ENCODE results near the gene GPRASP1.
A peak's percentile ranks its signal among the peaks of the same experiment; 100 is the strongest.
"Not testable (repeated sequence)": the region's sequence is repeated elsewhere in the genome, so short reads cannot be mapped to it uniquely, and the experiment has no call there.

Gene GPRASP1

GRCh38 chrX:102637561-102637960 lies 13.7 kb upstream of the GPRASP1 start:
- H3K27me3 ChIP-seq (replicated peaks in 2 of 5; ENCODE audit: control insufficient read depth in 4 of 5, insufficient read depth in 5 of 5, low read length in 4 of 5) = no peaks in the 10 kb centered on the region
- H3K27ac ChIP-seq (ENCODE audit: insufficient read depth in 1 of 2, low read depth in 1 of 2, low read length in 2 of 2, poor library complexity in 1 of 2, severe bottlenecking in 2 of 2) = no peak overlapping the region
- 67% methylated on average over 1 of the region's 1 CpG for WGBS (ENCODE audit: insufficient coverage)
- H3K9me3 ChIP-seq (ENCODE audit: control extremely low read depth in 1 of 5, control insufficient read depth in 4 of 5, insufficient read depth in 2 of 5, low read depth in 1 of 5, low read length in 4 of 5) = peaks cover 0 to 7% (median 0%) of the 10 kb centered on the region in 5 experiments
- POLR2A ChIA-PET = no interaction called here
- peaks cover 0 to 3% (median 2%) of the 10 kb centered on the region in 4 experiments for H3K36me3 ChIP-seq (ENCODE audit: control insufficient read depth in 4 of 4, insufficient read depth in 4 of 4, low read length in 3 of 4)
- CTCF ChIA-PET = no interaction called here
- H3K4me1 ChIP-seq (ENCODE audit: control extremely low read depth in 1 of 4, control insufficient read depth in 4 of 4, insufficient read depth in 4 of 4, low read length in 3 of 4) = no peaks in the 10 kb centered on the region
- DNase-seq = no peak
- H3K4me3 ChIP-seq (ENCODE audit: control insufficient read depth in 1 of 7, extremely low read depth in 1 of 7, insufficient read depth in 4 of 7, low read depth in 2 of 7, low read length in 6 of 7) = no peak overlapping the region

- Histone ChIP-seq H3K36me3 (ENCODE audit: control insufficient read depth in 4 of 4, insufficient read depth in 4 of 4, low read length in 3 of 4) (no peaks in the 10 kb centered on the region), H3K27ac (ENCODE audit: insufficient read depth in 1 of 2, low read depth in 1 of 2, low read length in 2 of 2, poor library complexity in 1 of 2, severe bottlenecking in 2 of 2) (no peak overlapping the region), H3K4me1 (ENCODE audit: control extremely low read depth in 1 of 4, control insufficient read depth in 4 of 4, insufficient read depth in 4 of 4, low read length in 3 of 4) (peaks cover 0 to 6% (median 3%) of the 10 kb centered on the region in 4 experiments), H3K27me3 (replicated peaks in 2 of 5; ENCODE audit: control insufficient read depth in 4 of 5, insufficient read depth in 5 of 5, low read length in 4 of 5) (no peaks in the 10 kb centered on the region), H3K9me3 (ENCODE audit: control extremely low read depth in 1 of 5, control insufficient read depth in 4 of 5, insufficient read depth in 2 of 5, low read depth in 1 of 5, low read length in 4 of 5) (no peaks in the 10 kb centered on the region), H3K4me3 (ENCODE audit: control insufficient read depth in 1 of 7, extremely low read depth in 1 of 7, insufficient read depth in 4 of 7, low read depth in 2 of 7, low read length in 6 of 7) (peak overlapping the region; percentile 53 to 77 (median 58))
- ChIA-PET CTCF (no interaction called here), POLR2A (interaction anchor here (0.6 kb wide), 1 partner anchor 51 kb away, joined by 3 read pairs; no protein-coding TSS in a partner anchor)
- 36% methylated on average over 19 of the region's 23 CpGs for WGBS (ENCODE audit: insufficient coverage)
- peak in 1 of 3 donors; percentile 28 for DNase-seq
These were observed 411 bp upstream of the GPRASP1 start for GRCh38 chrX:102650903-102651241.

GRCh38 chrX:102652031-102652688 lies 877 bp downstream of the GPRASP1 start:
- H3K9me3 ChIP-seq (ENCODE audit: control extremely low read depth in 1 of 5, control insufficient read depth in 4 of 5, insufficient read depth in 2 of 5, low read depth in 1 of 5, low read length in 4 of 5) = no peaks in the 10 kb centered on the region
- CTCF ChIA-PET = no interaction called here
- WGBS (ENCODE audit: insufficient coverage) = 42% methylated on average over 13 of the region's 22 CpGs
- peaks cover 0 to 6% (median 3%) of the 10 kb centered on the region in 4 experiments for H3K4me1 ChIP-seq (ENCODE audit: control extremely low read depth in 1 of 4, control insufficient read depth in 4 of 4, insufficient read depth in 4 of 4, low read length in 3 of 4)
- H3K4me3 ChIP-seq (ENCODE audit: control insufficient read depth in 1 of 7, extremely low read depth in 1 of 7, insufficient read depth in 4 of 7, low read depth in 2 of 7, low read length in 6 of 7) = peak overlapping the region; percentile 53 to 77 (median 58)
- no peaks in the 10 kb centered on the region for H3K36me3 ChIP-seq (ENCODE audit: control insufficient read depth in 4 of 4, insufficient read depth in 4 of 4, low read length in 3 of 4)
- peak; percentile 52 to 84 (median 78) for DNase-seq
- POLR2A ChIA-PET = no interaction called here
- no peaks in the 10 kb centered on the region for H3K27me3 ChIP-seq (replicated peaks in 2 of 5; ENCODE audit: control insufficient read depth in 4 of 5, insufficient read depth in 5 of 5, low read length in 4 of 5)
- H3K27ac ChIP-seq (ENCODE audit: insufficient read depth in 1 of 2, low read depth in 1 of 2, low read length in 2 of 2, poor library complexity in 1 of 2, severe bottlenecking in 2 of 2) = no peak overlapping the region

- Histone ChIP-seq H3K36me3 (ENCODE audit: control insufficient read depth in 4 of 4, insufficient read depth in 4 of 4, low read length in 3 of 4) (no peaks in the 10 kb centered on the region), H3K27me3 (replicated peaks in 2 of 5; ENCODE audit: control insufficient read depth in 4 of 5, insufficient read depth in 5 of 5, low read length in 4 of 5) (no peaks in the 10 kb centered on the region), H3K4me1 (ENCODE audit: control extremely low read depth in 1 of 4, control insufficient read depth in 4 of 4, insufficient read depth in 4 of 4, low read length in 3 of 4) (peaks cover 0 to 7% (median 5%) of the 10 kb centered on the region in 4 experiments), H3K27ac (ENCODE audit: insufficient read depth in 1 of 2, low read depth in 1 of 2, low read length in 2 of 2, poor library complexity in 1 of 2, severe bottlenecking in 2 of 2) (no peak overlapping the region), H3K4me3 (ENCODE audit: control insufficient read depth in 1 of 7, extremely low read depth in 1 of 7, insufficient read depth in 4 of 7, low read depth in 2 of 7, low read length in 6 of 7) (no peak overlapping the region), H3K9me3 (ENCODE audit: control extremely low read depth in 1 of 5, control insufficient read depth in 4 of 5, insufficient read depth in 2 of 5, low read depth in 1 of 5, low read length in 4 of 5) (no peaks in the 10 kb centered on the region)
- DNase-seq = no peak
- 100% methylated on average over 2 of the region's 2 CpGs for WGBS (ENCODE audit: insufficient coverage)
- ChIA-PET POLR2A (no interaction called here), CTCF (no interaction called here)
These were observed 3.4 kb downstream of the GPRASP1 start for GRCh38 chrX:102654696-102655095.

GRCh38 chrX:102658556-102658955 lies 7.3 kb downstream of the GPRASP1 start:
- no peaks in the 10 kb centered on the region for H3K27me3 ChIP-seq (replicated peaks in 2 of 5; ENCODE audit: control insufficient read depth in 4 of 5, insufficient read depth in 5 of 5, low read length in 4 of 5)
- ChIA-PET CTCF (no interaction called here), POLR2A (no interaction called here)
- H3K4me3 ChIP-seq (ENCODE audit: control insufficient read depth in 1 of 7, extremely low read depth in 1 of 7, insufficient read depth in 4 of 7, low read depth in 2 of 7, low read length in 6 of 7) = no peak overlapping the region
- no peaks in the 10 kb centered on the region for H3K9me3 ChIP-seq (ENCODE audit: control extremely low read depth in 1 of 5, control insufficient read depth in 4 of 5, insufficient read depth in 2 of 5, low read depth in 1 of 5, low read length in 4 of 5)
- no peaks in the 10 kb centered on the region for H3K36me3 ChIP-seq (ENCODE audit: control insufficient read depth in 4 of 4, insufficient read depth in 4 of 4, low read length in 3 of 4)
- WGBS (ENCODE audit: insufficient coverage) = 75% methylated on average over 2 of the region's 2 CpGs
- no peak overlapping the region for H3K27ac ChIP-seq (ENCODE audit: insufficient read depth in 1 of 2, low read depth in 1 of 2, low read length in 2 of 2, poor library complexity in 1 of 2, severe bottlenecking in 2 of 2)
- peaks cover 0 to 7% (median 2%) of the 10 kb centered on the region in 4 experiments for H3K4me1 ChIP-seq (ENCODE audit: control extremely low read depth in 1 of 4, control insufficient read depth in 4 of 4, insufficient read depth in 4 of 4, low read length in 3 of 4)
- DNase-seq = no peak

GRCh38 chrX:102659790-102660757 lies 8.8 kb downstream of the GPRASP1 start:
- ChIA-PET POLR2A (no interaction called here), CTCF (interaction anchor here (1.4 kb wide), 1 partner anchor 45 kb away, joined by 3 read pairs; no protein-coding TSS in a partner anchor)
- H3K4me3 ChIP-seq (ENCODE audit: control insufficient read depth in 1 of 7, extremely low read depth in 1 of 7, insufficient read depth in 4 of 7, low read depth in 2 of 7, low read length in 6 of 7) = peak overlapping the region; percentile 33 to 80 (median 63)
- no peaks in the 10 kb centered on the region for H3K27me3 ChIP-seq (replicated peaks in 2 of 5; ENCODE audit: control insufficient read depth in 4 of 5, insufficient read depth in 5 of 5, low read length in 4 of 5)
- H3K9me3 ChIP-seq (ENCODE audit: control extremely low read depth in 1 of 5, control insufficient read depth in 4 of 5, insufficient read depth in 2 of 5, low read depth in 1 of 5, low read length in 4 of 5) = no peaks in the 10 kb centered on the region
- H3K36me3 ChIP-seq (ENCODE audit: control insufficient read depth in 4 of 4, insufficient read depth in 4 of 4, low read length in 3 of 4) = no peaks in the 10 kb centered on the region
- peak overlapping the region in 1 of 2 experiments; percentile 43 for H3K27ac ChIP-seq (ENCODE audit: insufficient read depth in 1 of 2, low read depth in 1 of 2, low read length in 2 of 2, poor library complexity in 1 of 2, severe bottlenecking in 2 of 2)
- peaks cover 0 to 7% (median 2%) of the 10 kb centered on the region in 4 experiments for H3K4me1 ChIP-seq (ENCODE audit: control extremely low read depth in 1 of 4, control insufficient read depth in 4 of 4, insufficient read depth in 4 of 4, low read length in 3 of 4)
- 26% methylated on average over 20 of the region's 27 CpGs for WGBS (ENCODE audit: insufficient coverage)
- peak; percentile 55 to 82 (median 78) for DNase-seq

- H3K27me3 ChIP-seq (replicated peaks in 2 of 5; ENCODE audit: control insufficient read depth in 4 of 5, insufficient read depth in 5 of 5, low read length in 4 of 5); H3K9me3 ChIP-seq (ENCODE audit: control extremely low read depth in 1 of 5, control insufficient read depth in 4 of 5, insufficient read depth in 2 of 5, low read depth in 1 of 5, low read length in 4 of 5); POLR2A ChIA-PET; H3K4me1 ChIP-seq (ENCODE audit: control extremely low read depth in 1 of 4, control insufficient read depth in 4 of 4, insufficient read depth in 4 of 4, low read length in 3 of 4); DNase-seq; H3K36me3 ChIP-seq (ENCODE audit: control insufficient read depth in 4 of 4, insufficient read depth in 4 of 4, low read length in 3 of 4); CTCF ChIA-PET; H3K4me3 ChIP-seq (ENCODE audit: control insufficient read depth in 1 of 7, extremely low read depth in 1 of 7, insufficient read depth in 4 of 7, low read depth in 2 of 7, low read length in 6 of 7); H3K27ac ChIP-seq (ENCODE audit: insufficient read depth in 1 of 2, low read depth in 1 of 2, low read length in 2 of 2, poor library complexity in 1 of 2, severe bottlenecking in 2 of 2): not testable (repeated sequence)
- WGBS (ENCODE audit: insufficient coverage) = 100% methylated on average over 2 of the region's 4 CpGs
These were observed 12.5 kb downstream of the GPRASP1 start for GRCh38 chrX:102663820-102664219.
